GM21423 (cell line): Measurements from ENCODE around the gene FUT7.
A peak's percentile ranks its signal among the peaks of the same experiment; 100 is the strongest.

ENCODE experiments used
- ATAC-seq: cut with Tn5 transposase; IDR thresholded peaks from one replicate; pipeline ENCODE4 v1.9.1; 2021; ENCODE audit warnings: mild to moderate bottlenecking, moderate library complexity; ENCODE audit not compliant: unreplicated experiment

Gene FUT7

GRCh38 chr9:137031904-137032640, at the start of gene FUT7:
TSS of gene FUT7 (minus strand) at chr9:137032088. CDS start at chr9:137031991, 97 bp downstream.
- ATAC-seq = no peak

DNA sequence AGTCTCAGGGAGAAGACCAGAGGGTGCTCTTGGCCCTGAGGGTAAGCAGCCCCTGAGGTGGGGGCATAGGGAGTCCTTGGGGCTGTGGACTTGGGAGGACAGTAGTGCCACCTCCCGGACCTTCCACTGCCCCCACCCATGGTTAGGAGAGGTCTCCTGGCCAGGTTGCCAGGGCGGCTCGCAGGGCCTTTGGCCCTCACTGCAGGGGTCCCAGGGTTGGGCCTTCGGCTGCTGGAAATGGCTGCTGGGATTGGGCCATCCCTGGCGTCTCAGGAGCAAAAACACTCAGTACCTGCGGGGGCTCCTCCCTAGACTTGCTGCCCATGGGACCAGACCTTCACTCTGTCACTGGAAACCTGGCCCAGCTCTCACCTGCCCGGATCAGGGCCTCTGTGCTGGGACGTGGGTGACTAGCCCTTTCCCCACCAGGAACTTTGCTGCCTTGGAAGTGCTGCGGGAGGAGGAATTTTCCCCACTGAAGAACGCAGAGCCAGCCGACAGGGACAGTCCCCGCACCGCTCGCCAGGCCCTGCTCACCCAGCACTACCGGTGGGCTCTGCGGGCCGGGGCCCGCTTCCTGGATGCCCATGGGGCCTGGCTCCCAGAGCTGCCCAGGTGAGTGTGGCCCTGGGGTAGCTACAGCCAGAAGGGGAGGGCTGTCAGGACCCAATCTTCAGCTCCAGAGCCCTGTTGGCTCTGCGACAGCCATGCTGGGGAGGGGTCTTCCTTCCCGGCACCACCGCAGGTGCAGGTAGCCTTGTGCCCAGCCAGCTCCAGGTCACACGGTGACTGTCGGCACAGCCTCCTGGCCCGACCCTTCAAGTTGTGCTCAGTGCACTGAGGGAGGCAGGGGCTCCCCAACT, 48.6 kb upstream of the FUT7 start:
- no peak for ATAC-seq

DNA sequence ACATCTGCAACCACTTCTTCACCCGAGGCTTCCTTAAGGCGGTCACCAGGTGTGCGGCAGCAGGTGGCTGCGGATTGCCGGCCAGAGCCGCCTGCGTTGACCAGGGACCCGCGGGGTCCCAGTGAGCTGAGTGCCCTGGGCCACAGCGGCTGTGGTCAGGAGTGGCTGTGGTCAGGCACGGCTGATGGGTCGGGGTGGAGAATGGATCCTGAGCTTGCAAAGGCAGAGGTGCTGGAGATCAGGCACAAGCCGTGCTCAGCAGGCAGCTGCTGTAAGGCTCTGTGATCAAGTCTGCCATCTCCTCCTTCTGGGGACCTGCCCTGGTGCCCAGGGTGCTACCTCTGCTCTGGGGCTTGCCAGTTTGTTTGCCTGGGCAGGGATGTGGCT, 47.5 kb upstream of the FUT7 start:
- no peak for ATAC-seq

- no peak for ATAC-seq
Observed at GRCh38 chr9:137078701-137079400, 47.0 kb upstream of the FUT7 start.

- peak; percentile 25 for ATAC-seq
Observed at GRCh38 chr9:137077758-137078693, 46.1 kb upstream of the FUT7 start.

GRCh38 chr9:137077010-137077747, 45.3 kb upstream of the FUT7 start, which contains the start of gene UAP1L1:
TSS of gene UAP1L1 (plus strand) at chr9:137077517. CDS start at chr9:137077533, 16 bp downstream.
- ATAC-seq = peak; percentile 42

- ATAC-seq = no peak
Observed at GRCh38 chr9:137076636-137077009, 44.7 kb upstream of the FUT7 start.

DNA sequence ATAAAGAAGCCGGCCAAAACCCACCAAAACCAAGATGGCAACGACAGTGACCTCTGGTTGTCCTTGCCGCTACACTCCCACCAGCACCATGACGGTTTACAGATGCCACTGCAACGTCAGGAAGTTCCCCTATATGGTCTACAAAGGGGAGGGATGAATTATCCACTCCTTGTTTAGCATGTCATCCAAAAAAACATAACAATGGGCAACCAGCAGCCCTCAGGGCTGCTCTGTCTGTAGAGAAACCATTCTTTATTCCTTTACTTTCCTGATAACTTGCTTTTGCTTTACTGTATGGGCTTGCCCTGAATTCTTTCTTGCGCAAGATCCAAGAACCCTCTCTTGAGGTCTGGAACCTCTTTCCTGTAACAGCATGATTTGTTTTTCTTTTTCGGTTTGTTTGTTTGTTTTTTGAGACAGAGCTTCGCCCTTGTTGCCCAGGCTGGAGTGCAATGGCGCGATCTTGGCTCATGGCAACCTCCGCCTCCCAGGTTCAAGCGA, 43.4 kb upstream of the FUT7 start:
- no peak for ATAC-seq

DNA sequence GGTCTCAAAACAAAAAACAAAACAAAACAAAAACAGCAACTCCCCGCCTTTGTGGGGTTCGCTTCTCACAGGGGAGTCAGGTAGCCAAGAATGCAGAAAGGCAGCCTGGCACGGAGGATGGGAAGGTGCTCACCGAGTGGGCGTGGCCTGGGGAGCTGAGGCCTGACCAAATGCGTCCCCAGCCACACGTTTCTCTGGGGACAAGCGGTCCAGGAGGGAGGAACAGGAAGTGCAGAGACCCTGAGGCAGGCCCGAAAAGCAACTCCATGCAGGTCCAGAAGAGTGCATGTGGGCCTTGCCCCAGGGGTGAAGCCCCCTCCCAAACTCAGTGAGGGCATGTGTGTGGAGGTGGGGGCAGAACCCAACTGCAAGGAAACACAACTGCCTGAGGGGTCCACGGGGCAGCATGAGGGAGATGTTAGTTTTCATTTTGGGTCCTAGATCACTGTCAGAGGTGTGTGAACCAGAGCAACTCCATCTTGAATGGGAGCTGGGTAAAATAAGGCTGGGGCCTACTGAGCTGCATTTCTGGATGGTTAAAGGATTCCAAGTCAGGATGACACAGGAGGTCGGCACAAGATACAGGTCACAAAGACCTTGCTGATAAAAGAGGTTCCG, 42.9 kb upstream of the FUT7 start:
- no peak for ATAC-seq

- ATAC-seq = no peak
Observed at GRCh38 chr9:137073992-137074399, 42.1 kb upstream of the FUT7 start.

- no peak for ATAC-seq
Observed at GRCh38 chr9:137071282-137071681, 39.4 kb upstream of the FUT7 start.

DNA sequence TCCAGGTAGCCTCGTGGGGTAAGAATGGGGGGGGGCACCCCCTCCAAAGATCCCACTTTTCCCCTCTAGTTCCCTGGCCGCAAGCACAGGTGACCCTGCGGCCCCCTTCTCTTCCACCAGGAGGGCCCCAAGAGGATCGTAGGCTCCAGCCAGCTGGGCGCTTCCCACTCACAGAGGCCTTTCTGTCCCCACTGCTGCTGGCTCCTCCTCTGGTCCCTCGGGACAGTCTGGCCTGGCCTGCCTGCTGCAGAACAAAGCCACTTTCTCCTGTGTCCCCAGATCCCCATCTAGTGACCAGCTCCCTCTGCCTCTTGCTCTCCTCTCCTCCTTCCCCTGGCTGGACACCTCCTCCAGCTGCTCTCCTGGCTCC, 39.0 kb upstream of the FUT7 start:
- ATAC-seq = peak; percentile 6

- ATAC-seq = peak; percentile 75
Observed at GRCh38 chr9:137070201-137070905, 38.5 kb upstream of the FUT7 start, which contains the start of gene SAPCD2. TSS of gene SAPCD2 (minus strand) at chr9:137070557. CDS start at chr9:137070460, 97 bp downstream.

- peak; percentile 16 for ATAC-seq
Observed at GRCh38 chr9:137069508-137070091, 37.7 kb upstream of the FUT7 start.

- no peak for ATAC-seq
Observed at GRCh38 chr9:137068539-137069507, 36.9 kb upstream of the FUT7 start.

DNA sequence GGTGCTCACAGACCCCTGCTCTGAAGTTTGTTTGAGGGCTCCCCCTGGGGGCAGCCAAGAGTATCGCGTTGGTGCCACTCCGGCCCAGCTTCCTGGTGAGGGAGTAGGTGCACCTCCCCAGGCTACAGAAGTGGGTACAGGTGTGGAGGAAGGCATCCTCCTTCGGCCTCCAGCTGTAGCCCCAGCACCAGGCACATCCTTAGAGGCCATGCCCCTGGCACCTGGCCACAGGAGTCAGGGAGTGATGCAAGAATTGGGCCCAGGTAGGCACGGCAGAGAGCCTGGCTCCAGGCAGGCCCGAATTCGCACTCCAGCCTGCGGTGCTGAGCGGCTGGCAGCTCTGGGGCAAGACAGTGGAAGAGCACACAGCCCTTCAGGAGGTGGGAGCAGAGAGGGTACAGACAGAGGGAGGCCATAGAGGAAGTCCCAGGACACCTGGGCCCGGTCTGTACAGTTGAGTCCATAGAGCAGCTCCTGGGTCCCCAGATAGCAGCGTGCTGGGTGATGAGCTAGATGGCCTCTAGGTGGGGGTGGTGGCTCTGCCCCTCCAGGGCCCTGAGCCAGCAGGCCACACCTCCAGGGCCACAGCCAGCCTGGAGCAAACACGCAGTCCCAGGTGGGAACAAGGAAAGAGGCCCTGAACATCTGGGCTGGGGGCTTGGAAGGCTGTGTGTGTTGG, 36.1 kb upstream of the FUT7 start:
- no peak for ATAC-seq
